Upper lobe of right lung (tissue), 1 donor: ENCODE results near the gene RAB42. TPM values are rescaled to one million over a fixed set of nuclear protein-coding genes. Genes with fewer than 3 reads are reported as not detected.

Source experiments
- ATAC-seq: fragments of 200-7000 bp; cut with Tn5 transposase; one replicate; pipeline ENCODE4 v1.9.1; 2020; ENCODE audit warnings: mild to moderate bottlenecking, moderate library complexity
- DNase-seq: peaks from one replicate; pipeline ENCODE4 v3.0.0-alpha.2; 2020
- H3K27ac ChIP-seq: fragments of 200-600 bp; one replicate; pipeline ENCODE4 v1.8.0; 2022
- H3K27me3 ChIP-seq: fragments of 200-600 bp; one replicate; pipeline ENCODE4 v1.8.0; 2022; ENCODE audit warnings: mild to moderate bottlenecking
- H3K36me3 ChIP-seq: fragments of 200-600 bp; one replicate; pipeline ENCODE4 v1.8.0; 2022
- H3K4me1 ChIP-seq: fragments of 200-600 bp; one replicate; pipeline ENCODE4 v1.8.0; 2022
- H3K4me3 ChIP-seq: fragments of 200-600 bp; one replicate; pipeline ENCODE4 v1.8.0; 2022; ENCODE audit warnings: mild to moderate bottlenecking
- H3K9me3 ChIP-seq: fragments of 200-600 bp; one replicate; pipeline ENCODE4 v1.8.0; 2022
- CTCF ChIP-seq: fragments of 200-600 bp; IDR thresholded peaks from one replicate; pipeline ENCODE4 v1.8.0; 2022; ENCODE audit warnings: antibody characterized with exemption
- intact Hi-C: fragments of 100-400 bp; cut with DNase I; formaldehyde crosslinking; loops from one replicate; pipeline ENCODE4 v1.11.0; 2022
- total RNA-seq: library from RNA; stranded (reverse); fragmentation: NEBNext Ultra II Directional; extraction: Animal tissue kit (Norgen Biotek cat#: 25700); gene quantifications from one replicate; pipeline ENCODE4 v1.2.1, GENCODE V29; 2021
- donor health status: DM: no; HTN: yes; CAD: no; lungs with severe emphysema.

The RAB42 gene
- total RNA-seq, 1 donor from 2014 or later: 5.5 TPM

GRCh38 chr1:28606771-28607170 lies 14.7 kb downstream of the RAB42 start:
- DNase-seq (no peak), ATAC-seq (no peak)
- Histone ChIP-seq H3K36me3 (peaks cover 95% of the 10 kb centered on the region), H3K4me3 (no peak overlapping the region), H3K27ac (no peak overlapping the region), H3K4me1 (no peaks in the 10 kb centered on the region), H3K9me3 (no peaks in the 10 kb centered on the region), H3K27me3 (no peaks in the 10 kb centered on the region)
- intact Hi-C loops: no loop called here
- TF ChIP-seq CTCF: no peak

GRCh38 chr1:28613175-28613574 lies 21.1 kb downstream of the RAB42 start:
- TF ChIP-seq CTCF: no peak
- Histone ChIP-seq H3K4me3 (no peak overlapping the region), H3K36me3 (peaks cover 86% of the 10 kb centered on the region), H3K4me1 (no peaks in the 10 kb centered on the region), H3K9me3 (no peaks in the 10 kb centered on the region), H3K27me3 (no peaks in the 10 kb centered on the region), H3K27ac (no peak overlapping the region)
- DNase-seq (no peak), ATAC-seq (no peak)
- intact Hi-C loops: no loop called here

- Histone ChIP-seq H3K36me3 (no peaks in the 10 kb centered on the region), H3K27ac (no peak overlapping the region), H3K4me1 (no peaks in the 10 kb centered on the region), H3K4me3 (no peak overlapping the region), H3K9me3 (no peaks in the 10 kb centered on the region), H3K27me3 (no peaks in the 10 kb centered on the region)
- DNase-seq: no peak
- intact Hi-C loops: no loop called here
- TF ChIP-seq CTCF: no peak
- no peak for ATAC-seq
Observed at GRCh38 chr1:28631713-28632112, 39.6 kb downstream of the RAB42 start.

- Histone ChIP-seq H3K4me1 (no peaks in the 10 kb centered on the region), H3K9me3 (no peaks in the 10 kb centered on the region), H3K27me3 (no peaks in the 10 kb centered on the region), H3K27ac (no peak overlapping the region), H3K4me3 (no peak overlapping the region), H3K36me3 (no peaks in the 10 kb centered on the region)
- ATAC-seq (no peak), DNase-seq (no peak)
- intact Hi-C loops: no loop called here
- TF ChIP-seq CTCF: no peak
Observed at GRCh38 chr1:28632560-28632959, 40.5 kb downstream of the RAB42 start.

GRCh38 chr1:28640766-28641165 lies 48.7 kb downstream of the RAB42 start:
- Histone ChIP-seq H3K27ac (no peak overlapping the region), H3K9me3 (no peaks in the 10 kb centered on the region), H3K4me3 (no peak overlapping the region), H3K27me3 (no peaks in the 10 kb centered on the region), H3K4me1 (peaks cover 23% of the 10 kb centered on the region), H3K36me3 (no peaks in the 10 kb centered on the region)
- DNase-seq (no peak), ATAC-seq (no peak)
- no peak for TF ChIP-seq CTCF
- intact Hi-C loops: loop anchor here (10.0 kb wide), 1 partner anchor 94 kb away; the partner anchor contains the start of gene YTHDF2
